PC-3 (cell line): Measurements from ENCODE around the gene BCAR1. TPM values are rescaled to one million over a fixed set of nuclear protein-coding genes. Genes with fewer than 3 reads are reported as not detected.
"Not testable (repeated sequence)": the region's sequence is repeated elsewhere in the genome, so short reads cannot be mapped to it uniquely, and the experiment has no call there.

Source experiments
- ATAC-seq: fragments of 200-7000 bp; cut with Tn5 transposase; 2 replicates; pipeline ENCODE4 v1.9.1; 2020; ENCODE audit warnings: mild to moderate bottlenecking, moderate library complexity
- BruUV-seq: library from RNA; stranded (reverse); fragments of 400-500 nt; replicated peaks from 2 replicates; lab custom pipeline; 2021; lab: Mats Ljungman, UMichigan
- CTCF ChIA-PET: fragments of 300-600 bp; sonication (Branson Sonifier 250); formaldehyde crosslinking; loops from one replicate; lab custom pipeline; 2022; ENCODE audit warnings: antibody characterized with exemption; lab: Charles Lee
- POLR2A ChIA-PET: fragments of 300-600 bp; sonication (Branson Sonifier 250); formaldehyde crosslinking; loops from one replicate; lab custom pipeline; 2022; ENCODE audit warnings: antibody characterized with exemption; ENCODE audit not compliant: unreplicated experiment; lab: Charles Lee
- DNase-seq: peaks from one replicate; pipeline ENCODE4 v3.0.0-alpha.2; 2015
- H2AFZ ChIP-seq: fragments of 300-600 bp; sonication (generic); 2 replicates; pipeline ENCODE4 v1.6.0; 2016; ENCODE audit warnings: antibody characterized with exemption, low read length
- H3F3A ChIP-seq: fragments of 300-600 bp; sonication (generic); one replicate; pipeline ENCODE4 v1.6.0; 2017; ENCODE audit warnings: antibody characterized with exemption, low read length, control low read depth, mild to moderate bottlenecking; ENCODE audit not compliant: unreplicated experiment
- H3K27ac ChIP-seq: fragments of 300-600 bp; sonication (generic); 2 replicates; pipeline ENCODE4 v1.5.1; 2016; ENCODE audit warnings: mild to moderate bottlenecking, low read length
- H3K27me3 ChIP-seq: fragments of 300-600 bp; sonication (generic); 2 replicates; pipeline ENCODE4 v1.6.1; 2016; ENCODE audit warnings: low read length, mixed read lengths
- H3K36me3 ChIP-seq: fragments of 300-600 bp; sonication (generic); 2 replicates; pipeline ENCODE4 v1.6.1; 2016; ENCODE audit warnings: low read depth, mixed run types, low read length, mixed read lengths
- H3K4me1 ChIP-seq: fragments of 300-600 bp; sonication (generic); 2 replicates; pipeline ENCODE4 v1.5.1; 2016; ENCODE audit warnings: low read length; ENCODE audit not compliant: insufficient read depth
- H3K4me2 ChIP-seq: fragments of 300-600 bp; sonication (generic); 2 replicates; pipeline ENCODE4 v1.6.0; 2016; ENCODE audit warnings: low read length
- H3K4me3 ChIP-seq: fragments of 300-600 bp; sonication (generic); 2 replicates; pipeline ENCODE4 v1.5.1; 2016; ENCODE audit warnings: mild to moderate bottlenecking, low read length, mixed read lengths
- H3K79me2 ChIP-seq: fragments of 300-600 bp; sonication (generic); 2 replicates; pipeline ENCODE4 v1.6.1; 2017; ENCODE audit warnings: low read length, mixed read lengths
- H3K9ac ChIP-seq: fragments of 300-600 bp; sonication (generic); 2 replicates; pipeline ENCODE4 v1.6.0; 2016; ENCODE audit warnings: mild to moderate bottlenecking, low read length
- H3K9me2 ChIP-seq: fragments of 300-600 bp; sonication (generic); replicated peaks from 2 replicates; pipeline ENCODE4 v1.6.1; 2016; ENCODE audit warnings: mixed run types, low read length, mixed read lengths
- H3K9me3 ChIP-seq: fragments of 300-600 bp; sonication (generic); 2 replicates; pipeline ENCODE4 v1.6.1; 2016; ENCODE audit warnings: low read length, mixed read lengths
- H4K20me1 ChIP-seq: fragments of 300-600 bp; sonication (generic); 2 replicates; pipeline ENCODE4 v1.6.1; 2016; ENCODE audit warnings: low read length, mixed read lengths
- CTCF ChIP-seq: fragments of 300-600 bp; sonication (generic); conservative IDR thresholded peaks from 2 replicates; pipeline ENCODE4 v1.5.1; 2017; ENCODE audit warnings: antibody characterized with exemption, low read depth, mild to moderate bottlenecking, low read length
- EZH2 ChIP-seq: fragments of 300-600 bp; sonication (generic); IDR thresholded peaks from one replicate; pipeline ENCODE4 v1.6.1; 2017; ENCODE audit warnings: antibody characterized with exemption, mild to moderate bottlenecking, low read length; ENCODE audit not compliant: unreplicated experiment
- EZH2phosphoT487 ChIP-seq: fragments of 300-600 bp; sonication (generic); IDR thresholded peaks from 2 replicates; pipeline ENCODE4 v1.6.1; 2018; ENCODE audit warnings: mild to moderate bottlenecking, antibody characterized with exemption, low read length, borderline replicate concordance
- intact Hi-C: fragments of 100-400 bp; cut with micrococcal nuclease; formaldehyde crosslinking; loops from 2 replicates; pipeline ENCODE4 v1.9.0; 2023
- total RNA-seq: library from RNA; depleted of rRNA; stranded (reverse); fragments of >200 nt; gene quantifications from 2 replicates; pipeline ENCODE4 v1.2.3, GENCODE V29; 2014

Gene BCAR1
- total RNA-seq, 1 experiment from 2014 or later, result 49.3 TPM

- ATAC-seq, result no peak
- Histone ChIP-seq H3K4me2 (peak overlapping the region; percentile 60), H3K9me2 (no peaks in the 10 kb centered on the region), H3K4me1 (peaks cover 51% of the 10 kb centered on the region), H3K9ac (no peak overlapping the region), H3K27me3 (no peaks in the 10 kb centered on the region), H3K79me2 (peaks cover 88% of the 10 kb centered on the region), H3K27ac (peak overlapping the region; percentile 86; the same call in 1 of the 2 replicates), H2AFZ (no peak overlapping the region), H3K9me3 (no peaks in the 10 kb centered on the region), H3K36me3 (peaks cover 7% of the 10 kb centered on the region; the same call in 1 of the 2 replicates), H3K4me3 (no peak overlapping the region), H4K20me1 (0 out of 2 replicates have a peak, but pooled peaks cover 6% of the 10 kb centered on the region), H3F3A (no peaks in the 10 kb centered on the region)
- intact Hi-C loops, result no loop called here
- POLR2A ChIA-PET, result interaction anchor here (0.6 kb wide), 1 partner anchor 25 kb away, joined by 3 read pairs; no protein-coding TSS in a partner anchor
- no TSS peak for BruUV-seq
- TF ChIP-seq EZH2 (no peak), EZH2phosphoT487 (no peak), CTCF (no peak)
- DNase-seq, result no peak
- CTCF ChIA-PET, result no interaction called here
Measured at GRCh38 chr16:75243667-75244224, 7.7 kb downstream of the BCAR1 start.

- POLR2A ChIA-PET, H4K20me1 ChIP-seq, H3K4me3 ChIP-seq, H3F3A ChIP-seq, H3K9me2 ChIP-seq, DNase-seq, H2AFZ ChIP-seq, BruUV-seq, H3K9me3 ChIP-seq, H3K4me2 ChIP-seq, H3K9ac ChIP-seq, H3K27me3 ChIP-seq, intact Hi-C loops, CTCF ChIA-PET, ATAC-seq, H3K36me3 ChIP-seq, H3K27ac ChIP-seq: not testable (repeated sequence)
- H3K79me2 ChIP-seq, result peaks cover 87% of the 10 kb centered on the region
- H3K4me1 ChIP-seq, result peaks cover 42% of the 10 kb centered on the region
Measured at GRCh38 chr16:75242436-75243078, 8.9 kb downstream of the BCAR1 start.

- no peaks in the 10 kb centered on the region for H3K9me2 ChIP-seq
- no peak for TF ChIP-seq EZH2
- no peak for TF ChIP-seq CTCF
- TF ChIP-seq EZH2phosphoT487, result no peak
- no TSS peak for BruUV-seq
- POLR2A ChIA-PET, result no interaction called here
- peaks cover 87% of the 10 kb centered on the region for H3K79me2 ChIP-seq
- no peak for ATAC-seq
- DNase-seq, result no peak
- no peaks in the 10 kb centered on the region for H3K27me3 ChIP-seq
- no peak overlapping the region for H2AFZ ChIP-seq
- H4K20me1 ChIP-seq, result no peaks in the 10 kb centered on the region
- no peak overlapping the region for H3K9ac ChIP-seq
- H3K4me3 ChIP-seq, result no peak overlapping the region
- CTCF ChIA-PET, result no interaction called here
- H3F3A ChIP-seq, result no peaks in the 10 kb centered on the region
- H3K36me3 ChIP-seq, result peaks cover 7% of the 10 kb centered on the region; the same call in 1 of the 2 replicates
- H3K4me1 ChIP-seq, result peaks cover 36% of the 10 kb centered on the region
- no peak overlapping the region for H3K27ac ChIP-seq
- no peaks in the 10 kb centered on the region for H3K9me3 ChIP-seq
- intact Hi-C loops, result no loop called here
- no peak overlapping the region for H3K4me2 ChIP-seq
Measured at GRCh38 chr16:75241955-75242354, 9.5 kb downstream of the BCAR1 start.
